UCSD-AML1 (cell line): ENCODE data around the gene SDF4.

Source experiments
- DNase-seq: peaks from one replicate; lab custom pipeline; 2025; ENCODE audit not compliant: unreplicated experiment; lab: John Stamatoyannopoulos, UW

SDF4 gene

DNA sequence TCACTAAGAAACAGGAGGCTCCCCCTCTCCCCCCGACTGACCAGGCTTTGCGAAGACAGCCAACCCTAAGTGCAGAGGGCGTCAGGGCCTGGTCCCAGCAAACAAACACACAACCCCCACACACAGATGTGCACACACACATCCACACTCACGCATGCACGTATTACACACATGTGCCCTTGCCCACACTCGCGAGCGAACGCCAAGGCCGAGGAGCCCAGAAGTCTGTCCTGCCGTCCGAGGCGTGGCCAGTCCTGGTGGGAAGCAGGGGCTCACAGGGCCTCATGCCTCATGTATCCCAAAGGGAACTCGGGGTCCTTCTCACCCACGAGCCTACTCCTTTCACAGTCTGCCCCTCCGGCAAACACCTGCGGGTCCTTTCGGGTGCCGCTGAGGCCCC is 2.0 kb downstream of the SDF4 start:
- DNase-seq: no peak

DNA sequence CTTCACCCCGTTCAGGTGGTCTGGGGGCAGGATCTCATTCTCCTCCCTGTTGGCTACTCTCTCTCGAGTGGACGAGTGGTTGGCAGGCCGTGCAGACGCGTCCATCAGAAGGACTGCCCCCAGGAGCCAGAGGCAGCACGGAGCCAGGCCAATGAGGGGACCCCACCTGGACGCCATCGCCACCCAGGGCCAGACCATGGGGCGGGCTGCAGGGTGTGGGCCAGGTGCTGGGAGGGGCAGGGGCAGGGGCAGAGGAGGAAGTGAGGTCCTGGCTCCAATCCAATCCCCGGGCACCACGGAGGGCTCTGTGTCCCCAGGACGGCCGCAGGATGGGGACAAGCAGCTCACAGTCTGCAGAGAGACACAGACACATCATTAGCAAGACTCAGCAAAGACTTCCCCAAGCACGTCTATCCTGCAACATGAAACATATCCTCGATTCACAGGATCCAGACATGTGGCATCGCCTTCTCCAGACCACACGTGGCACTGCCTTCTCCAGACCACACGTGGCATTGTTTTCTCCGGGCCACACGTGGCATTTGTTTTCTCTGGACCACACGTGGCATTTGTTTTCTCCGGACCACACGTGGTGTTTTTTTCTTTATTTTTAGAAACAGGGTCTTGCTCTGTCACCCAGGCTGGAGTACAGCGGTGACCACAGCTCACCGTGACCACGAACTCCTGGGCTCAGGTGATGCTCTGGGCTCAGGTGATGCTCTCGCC is 3.0 kb downstream of the SDF4 start:
- DNase-seq: no peak

DNA sequence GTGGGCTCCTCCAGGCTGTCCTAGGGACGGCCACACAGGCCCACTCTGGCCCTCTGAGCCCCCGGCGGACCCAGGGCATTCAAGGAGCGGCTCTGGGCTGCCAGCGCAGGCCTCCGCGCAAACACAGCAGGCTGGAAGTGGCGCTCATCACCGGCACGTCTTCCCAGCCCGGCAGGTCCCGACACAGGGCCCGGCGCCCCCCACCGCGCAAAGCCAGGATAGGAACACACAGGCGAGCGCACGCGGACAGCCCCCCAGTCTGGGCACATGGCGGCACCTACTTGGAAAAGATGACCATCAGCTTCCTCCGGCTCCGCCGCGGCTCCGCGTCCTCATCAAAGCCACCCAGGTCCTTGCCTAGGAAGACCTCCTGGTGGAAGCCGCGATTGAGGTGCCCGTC is 3.6 kb downstream of the SDF4 start:
- DNase-seq: no peak

- no peak for DNase-seq
Observed at GRCh38 chr1:1227386-1227785, 4.4 kb downstream of the SDF4 start.

DNA sequence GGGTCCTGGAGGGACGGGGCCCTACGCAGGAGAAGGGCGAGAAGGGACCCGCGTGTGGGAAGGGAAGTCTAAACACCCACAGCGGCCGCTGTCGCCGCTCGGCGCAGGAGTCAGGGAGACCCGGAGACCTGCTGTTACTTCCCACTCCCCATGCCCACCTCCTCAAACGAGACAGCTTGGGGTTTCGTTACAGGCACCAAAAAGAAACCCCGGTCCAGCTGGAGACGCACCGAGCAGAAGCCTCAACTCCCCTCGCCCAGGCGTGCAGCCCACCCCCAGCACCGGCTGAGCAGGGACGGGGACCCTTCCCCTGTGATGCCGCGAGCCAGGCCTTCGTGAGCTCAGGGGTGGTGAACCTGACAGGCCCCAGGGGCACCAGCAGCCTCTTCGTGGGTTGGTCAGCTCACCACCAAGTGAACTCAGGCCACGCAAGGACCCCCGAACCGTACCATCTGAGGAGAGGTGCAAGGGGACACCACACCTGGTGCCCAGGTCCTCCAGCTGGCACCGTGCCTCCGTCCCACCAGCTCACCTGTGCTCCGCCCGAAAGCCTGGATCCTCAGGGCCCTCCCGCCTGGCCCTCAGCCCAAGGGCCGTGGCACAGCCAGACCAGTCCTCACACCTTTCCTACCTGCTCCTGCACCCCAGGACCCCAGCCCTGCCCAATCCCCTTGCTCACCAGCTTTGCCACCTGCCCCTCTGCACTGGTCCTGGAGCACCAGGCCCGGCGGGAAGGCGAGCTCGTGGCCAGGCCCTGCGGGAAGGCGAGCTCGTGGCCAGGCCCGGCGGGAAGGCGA is 5.0 kb downstream of the SDF4 start:
- no peak for DNase-seq

DNA sequence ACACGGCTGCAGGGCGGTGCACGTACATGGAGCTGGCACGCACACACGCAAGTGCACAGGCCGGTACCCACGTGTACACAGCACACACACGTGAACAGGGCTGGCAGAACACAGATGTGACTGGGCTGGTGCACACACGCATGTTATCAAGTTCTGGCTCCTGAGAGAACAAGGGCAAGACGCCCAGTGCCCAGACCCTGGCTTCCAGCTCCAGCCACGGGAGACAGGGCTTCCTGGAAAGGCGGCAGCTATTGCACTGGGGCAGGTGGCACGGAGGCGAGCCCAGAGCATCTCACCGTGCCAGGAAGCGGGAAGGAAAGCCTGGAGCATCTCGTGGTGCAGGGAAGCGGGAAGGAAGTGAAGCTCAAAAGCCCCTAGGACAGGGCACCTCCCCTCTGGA is 5.9 kb downstream of the SDF4 start:
- no peak for DNase-seq

GRCh38 chr1:1225238-1225845 is 6.5 kb downstream of the SDF4 start:
- no peak for DNase-seq

GRCh38 chr1:1223891-1224290 is 7.9 kb downstream of the SDF4 start:
- DNase-seq: no peak

DNA sequence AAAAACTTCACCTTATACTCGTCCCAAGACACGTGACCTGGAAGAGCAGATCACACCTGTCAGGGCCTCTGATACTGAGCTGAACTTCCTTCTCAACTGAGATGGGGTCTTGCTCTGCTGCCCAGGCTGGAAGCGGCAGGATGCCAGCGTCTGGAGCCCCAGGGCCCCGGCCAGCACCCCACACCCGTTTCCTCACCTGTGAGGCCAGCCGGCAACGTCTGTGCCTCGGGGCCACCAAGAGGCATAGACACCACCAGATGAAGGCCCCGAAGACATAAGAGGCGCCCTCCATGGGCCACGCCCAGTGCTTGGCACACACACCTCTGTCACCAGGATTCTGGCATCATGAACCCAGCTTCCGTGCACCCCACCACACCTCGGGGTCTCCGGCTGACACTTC is 8.5 kb downstream of the SDF4 start:
- DNase-seq: no peak

- DNase-seq: no peak
Observed at GRCh38 chr1:1222575-1223225, 9.1 kb downstream of the SDF4 start.

DNA sequence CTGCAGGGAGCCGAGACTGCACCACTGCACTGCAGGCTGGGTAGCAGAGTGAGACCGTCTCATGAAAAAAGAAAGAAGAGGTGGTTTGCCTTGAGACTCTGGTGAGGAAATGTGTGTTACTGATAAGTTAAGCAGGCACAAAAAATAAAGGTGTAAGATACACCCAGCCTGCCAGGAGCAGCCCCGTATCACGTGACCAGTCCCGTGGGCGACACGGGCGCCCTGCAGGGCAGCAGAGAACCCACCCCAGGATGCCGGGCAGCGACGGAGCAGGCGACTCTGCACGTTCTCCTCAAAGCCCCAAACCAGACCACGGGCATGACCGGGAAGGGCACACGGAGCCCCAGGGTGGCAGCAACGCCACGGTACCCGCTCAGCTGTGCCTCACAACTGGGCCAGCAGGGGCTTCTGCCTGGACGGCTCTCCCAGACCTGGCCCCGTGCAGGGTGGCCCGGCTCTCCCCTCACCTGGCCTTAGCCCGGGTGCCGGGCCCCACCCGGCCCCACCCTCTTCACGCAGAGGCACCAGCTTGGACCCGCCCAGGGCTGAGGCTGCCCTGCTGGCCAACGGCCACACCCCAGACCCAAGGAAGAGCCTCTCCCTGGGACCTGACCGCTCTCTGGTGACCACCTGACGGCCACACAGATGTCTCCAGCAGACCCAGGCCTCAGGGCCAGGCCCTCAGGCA is 9.8 kb downstream of the SDF4 start:
- DNase-seq: no peak

GRCh38 chr1:1220197-1220596 is 11.6 kb downstream of the SDF4 start:
- no peak for DNase-seq

GRCh38 chr1:1219341-1219740 is 12.5 kb downstream of the SDF4 start:
- no peak for DNase-seq

DNA sequence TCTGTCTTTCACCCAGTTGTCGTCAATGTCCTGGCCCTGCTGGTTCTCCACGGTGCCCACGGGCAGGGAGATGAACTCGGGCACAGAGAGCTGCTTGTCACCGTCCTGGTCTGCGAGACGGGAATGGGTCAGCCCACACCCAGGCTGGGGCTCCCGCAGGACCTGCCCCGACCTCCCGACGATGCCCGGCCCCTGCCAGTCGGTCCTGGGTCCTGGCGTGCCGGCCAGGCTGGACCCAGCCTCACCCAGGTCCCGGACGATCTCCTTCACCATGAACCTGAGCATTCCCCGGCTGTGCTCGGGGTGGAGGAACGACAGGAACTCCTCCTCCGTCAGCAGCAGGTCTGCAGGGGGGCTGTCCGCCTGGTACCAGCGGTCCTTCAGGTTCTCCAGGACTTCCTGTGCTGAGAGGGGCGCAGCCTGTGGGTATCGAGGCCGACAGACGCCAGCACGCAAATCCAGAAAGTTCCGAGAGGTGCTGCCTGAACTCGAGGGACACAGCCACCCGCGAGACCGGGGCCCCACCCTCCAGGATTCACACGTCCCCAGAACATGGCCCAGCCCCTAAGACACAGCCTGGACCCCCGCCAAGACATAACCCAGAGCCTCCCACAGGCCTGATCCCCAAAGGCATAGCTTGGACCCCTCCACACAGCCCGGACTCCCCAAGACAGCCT is 13.1 kb downstream of the SDF4 start:
- DNase-seq: no peak

- no peak for DNase-seq
Observed at GRCh38 chr1:1217621-1218523, 13.9 kb downstream of the SDF4 start.

- no peak for DNase-seq
Observed at GRCh38 chr1:1216770-1217620, 14.8 kb downstream of the SDF4 start.

DNA sequence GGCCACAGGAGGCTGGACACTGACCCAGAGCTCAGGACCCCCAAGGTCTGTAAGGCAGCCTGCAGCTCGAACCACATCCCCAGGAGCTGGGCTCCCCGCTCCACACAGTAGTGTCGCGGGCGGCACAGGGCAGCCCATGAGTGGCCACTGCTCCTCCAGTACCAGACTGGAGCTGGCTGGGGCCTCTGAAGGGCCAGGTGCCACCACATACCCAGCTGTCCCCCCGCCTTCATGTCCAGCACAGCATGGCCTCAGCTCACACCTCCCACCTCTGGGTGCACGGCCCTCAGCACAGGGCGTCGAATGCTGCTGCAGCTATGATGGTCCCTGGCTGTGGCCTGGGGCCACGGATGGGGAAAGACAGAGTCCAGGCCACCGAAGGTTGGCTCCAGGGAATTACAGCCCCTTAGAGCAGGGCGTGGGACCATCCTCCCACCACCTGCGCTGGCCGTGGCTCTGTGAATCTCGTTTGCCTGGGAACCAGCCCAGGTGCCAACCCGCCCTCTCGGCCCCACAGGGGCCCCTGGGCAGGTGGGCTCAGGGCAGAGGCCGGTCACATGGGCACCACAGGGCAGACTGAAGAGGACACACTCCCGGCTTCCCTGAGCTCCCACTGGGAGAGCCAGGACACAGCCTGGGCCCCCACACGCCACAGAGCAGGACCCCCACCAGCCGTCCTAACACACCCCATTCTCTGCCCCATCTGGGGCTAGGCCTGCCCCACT is 15.8 kb downstream of the SDF4 start:
- no peak for DNase-seq

DNA sequence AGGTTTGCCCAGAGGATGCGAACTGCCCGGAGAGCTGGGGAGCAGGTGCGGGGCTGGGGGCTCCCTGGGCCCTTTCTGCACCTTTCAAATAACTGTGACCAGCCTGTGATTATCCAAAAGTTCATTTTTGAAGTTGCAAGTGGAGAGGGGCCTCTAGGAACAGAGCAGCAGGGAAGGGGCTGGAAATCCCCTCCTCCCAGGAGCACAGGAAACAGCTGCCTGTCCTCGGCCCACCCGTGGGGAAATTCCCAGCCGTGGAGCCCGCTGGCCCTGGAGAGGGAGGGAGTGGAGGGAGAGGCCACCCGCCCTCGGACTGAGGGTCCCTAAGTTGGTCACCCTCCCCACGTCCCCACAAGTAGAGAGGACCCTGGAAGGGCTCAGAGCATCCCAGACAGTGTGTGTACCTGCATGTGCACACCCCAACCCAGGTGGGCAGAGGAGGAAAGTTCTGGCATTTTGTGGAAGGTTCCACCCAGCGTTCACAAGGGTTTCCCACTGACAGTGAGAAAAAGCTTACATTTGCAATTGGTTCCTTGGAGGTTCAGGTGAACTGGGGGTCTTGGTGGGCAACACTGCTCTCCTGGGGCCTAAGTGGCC is 16.6 kb downstream of the SDF4 start:
- DNase-seq: no peak
